Smooth muscle cell (in vitro differentiated cells): ENCODE data around the gene SUSD6. TPM values are rescaled to one million over a fixed set of nuclear protein-coding genes. Genes with fewer than 3 reads are reported as not detected.
"Not testable (repeated sequence)": the region's sequence is repeated elsewhere in the genome, so short reads cannot be mapped to it uniquely, and the experiment has no call there.

Source experiments
- DNase-seq: peaks from one replicate; lab custom pipeline; 2025; ENCODE audit not compliant: unreplicated experiment; lab: John Stamatoyannopoulos, UW
- H2AFZ ChIP-seq: fragments of 200-600 bp; sonication (generic); 2 replicates; pipeline ENCODE4 v1.6.0; 2016; ENCODE audit warnings: antibody characterized with exemption, low read depth, mild to moderate bottlenecking
- H3F3A ChIP-seq: fragments of 200-600 bp; sonication (generic); 2 replicates; pipeline ENCODE4 v1.6.0; 2017; ENCODE audit warnings: antibody characterized with exemption, low read depth
- H3K27ac ChIP-seq: fragments of 200-600 bp; sonication (generic); 2 replicates; pipeline ENCODE4 v1.5.1; 2016; ENCODE audit warnings: low read depth, mild to moderate bottlenecking
- H3K27me3 ChIP-seq: fragments of 200-600 bp; sonication (generic); 2 replicates; pipeline ENCODE4 v1.6.1; 2016; ENCODE audit warnings: low read depth, mild to moderate bottlenecking
- H3K36me3 ChIP-seq: fragments of 200-600 bp; sonication (generic); 2 replicates; pipeline ENCODE4 v1.5.1; 2016; ENCODE audit warnings: low read depth
- H3K4me1 ChIP-seq: fragments of 200-600 bp; sonication (generic); 2 replicates; pipeline ENCODE4 v1.5.1; 2016; ENCODE audit warnings: low read depth
- H3K4me2 ChIP-seq: fragments of 200-600 bp; sonication (generic); 2 replicates; pipeline ENCODE4 v1.6.0; 2016; ENCODE audit warnings: mild to moderate bottlenecking
- H3K4me3 ChIP-seq: fragments of 200-600 bp; sonication (generic); 2 replicates; pipeline ENCODE4 v1.5.1; 2016; ENCODE audit warnings: mild to moderate bottlenecking
- H3K79me2 ChIP-seq: fragments of 200-600 bp; sonication (generic); 2 replicates; pipeline ENCODE4 v1.6.0; 2016; ENCODE audit warnings: low read depth, mild to moderate bottlenecking
- H3K9ac ChIP-seq: fragments of 200-600 bp; sonication (generic); 2 replicates; pipeline ENCODE4 v1.6.0; 2016; ENCODE audit warnings: low read depth
- H3K9me3 ChIP-seq: fragments of 200-600 bp; sonication (generic); replicated peaks from 2 replicates; pipeline ENCODE4 v1.5.1; 2016; ENCODE audit warnings: low read depth
- H4K20me1 ChIP-seq: fragments of 200-600 bp; sonication (generic); 2 replicates; pipeline ENCODE4 v1.6.0; 2016; ENCODE audit warnings: low read depth
- WGBS: methylation state at CpG from one replicate; pipeline ENCODE4 v1.1.7; 2016; ENCODE audit warnings: low lambda C conversion rate; 5-methylcytosine and 5-hydroxymethylcytosine counted together
- polyA plus RNA-seq: library from polyadenylated mRNA; unstranded; fragments of >200 nt; fragmentation: Nextera tagmentation; extraction: Ambion mirVana; gene quantifications from 2 replicates; pipeline ENCODE4 v1.2.1, GENCODE V29; 2016
- total RNA-seq: library from RNA; depleted of rRNA; stranded (reverse); fragments of >200 nt; gene quantifications from 2 replicates; pipeline ENCODE4 v1.2.3, GENCODE V29; 2014
- TF ChIP-seq, protein P1 (sequence below): fragments of 200-600 bp; sonication (generic); IDR thresholded peaks from 2 replicates; pipeline ENCODE4 v1.5.1; 2017; ENCODE audit warnings: borderline replicate concordance, mild to moderate bottlenecking, antibody characterized with exemption; ENCODE audit not compliant: insufficient read depth, poor library complexity, severe bottlenecking

SUSD6 gene
- total and polyA plus RNA-seq, 2 experiments from 2014 or later: 15.8 to 25.9 TPM

GRCh38 chr14:69644814-69645213 lies 33.4 kb downstream of the SUSD6 start:
- H2AFZ ChIP-seq: no peak overlapping the region
- H3F3A ChIP-seq: peaks cover 25% of the 10 kb centered on the region
- TF ChIP-seq, protein P1, sequence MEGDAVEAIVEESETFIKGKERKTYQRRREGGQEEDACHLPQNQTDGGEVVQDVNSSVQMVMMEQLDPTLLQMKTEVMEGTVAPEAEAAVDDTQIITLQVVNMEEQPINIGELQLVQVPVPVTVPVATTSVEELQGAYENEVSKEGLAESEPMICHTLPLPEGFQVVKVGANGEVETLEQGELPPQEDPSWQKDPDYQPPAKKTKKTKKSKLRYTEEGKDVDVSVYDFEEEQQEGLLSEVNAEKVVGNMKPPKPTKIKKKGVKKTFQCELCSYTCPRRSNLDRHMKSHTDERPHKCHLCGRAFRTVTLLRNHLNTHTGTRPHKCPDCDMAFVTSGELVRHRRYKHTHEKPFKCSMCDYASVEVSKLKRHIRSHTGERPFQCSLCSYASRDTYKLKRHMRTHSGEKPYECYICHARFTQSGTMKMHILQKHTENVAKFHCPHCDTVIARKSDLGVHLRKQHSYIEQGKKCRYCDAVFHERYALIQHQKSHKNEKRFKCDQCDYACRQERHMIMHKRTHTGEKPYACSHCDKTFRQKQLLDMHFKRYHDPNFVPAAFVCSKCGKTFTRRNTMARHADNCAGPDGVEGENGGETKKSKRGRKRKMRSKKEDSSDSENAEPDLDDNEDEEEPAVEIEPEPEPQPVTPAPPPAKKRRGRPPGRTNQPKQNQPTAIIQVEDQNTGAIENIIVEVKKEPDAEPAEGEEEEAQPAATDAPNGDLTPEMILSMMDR: no peak
- H3K9me3 ChIP-seq: no peaks in the 10 kb centered on the region
- H3K4me1 ChIP-seq: peaks cover 21% of the 10 kb centered on the region
- DNase-seq: no peak
- H3K4me2 ChIP-seq: no peak overlapping the region
- peaks cover 91% of the 10 kb centered on the region for H3K79me2 ChIP-seq
- no peak overlapping the region for H3K9ac ChIP-seq
- no peak overlapping the region for H3K27ac ChIP-seq
- H3K27me3 ChIP-seq: no peaks in the 10 kb centered on the region
- no peaks in the 10 kb centered on the region for H3K36me3 ChIP-seq
- WGBS: 100% methylated on average over 1 of the region's 1 CpG
- H4K20me1 ChIP-seq: peaks cover 19% of the 10 kb centered on the region
- H3K4me3 ChIP-seq: no peak overlapping the region

DNA sequence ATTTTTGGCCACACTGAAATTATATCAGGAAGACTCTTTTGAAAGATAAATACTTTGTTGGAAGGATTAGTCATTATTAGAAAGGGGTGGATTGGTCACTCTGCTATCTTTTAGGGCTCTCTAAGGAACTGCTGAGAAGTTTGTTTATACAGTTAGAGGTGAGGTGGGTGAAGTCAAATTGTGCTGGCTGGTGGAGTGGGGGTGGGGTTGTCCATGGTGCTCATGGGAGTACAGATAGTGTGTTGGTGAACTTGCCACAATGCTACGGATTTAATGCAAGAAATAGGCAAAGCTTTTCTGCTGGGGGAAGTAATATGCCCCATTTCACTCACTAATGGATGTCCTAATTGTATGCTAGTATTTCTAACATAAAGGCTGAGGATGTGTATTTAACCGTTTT lies 35.8 kb downstream of the SUSD6 start:
- TF ChIP-seq, protein P1: no peak
- H3K27me3 ChIP-seq: no peaks in the 10 kb centered on the region
- no peaks in the 10 kb centered on the region for H3K9me3 ChIP-seq
- peaks cover 36% of the 10 kb centered on the region for H3F3A ChIP-seq
- 86% methylated on average over 2 of the region's 2 CpGs for WGBS
- H3K4me1 ChIP-seq: peaks cover 44% of the 10 kb centered on the region
- H3K79me2 ChIP-seq: peaks cover 85% of the 10 kb centered on the region
- H3K9ac ChIP-seq: no peak overlapping the region
- H4K20me1 ChIP-seq: peaks cover 35% of the 10 kb centered on the region
- H3K4me3 ChIP-seq: no peak overlapping the region
- no peak overlapping the region for H2AFZ ChIP-seq
- H3K4me2 ChIP-seq: peak overlapping the region; percentile 78
- peak overlapping the region; percentile 84 for H3K27ac ChIP-seq
- H3K36me3 ChIP-seq: no peaks in the 10 kb centered on the region
- DNase-seq: no peak

DNA sequence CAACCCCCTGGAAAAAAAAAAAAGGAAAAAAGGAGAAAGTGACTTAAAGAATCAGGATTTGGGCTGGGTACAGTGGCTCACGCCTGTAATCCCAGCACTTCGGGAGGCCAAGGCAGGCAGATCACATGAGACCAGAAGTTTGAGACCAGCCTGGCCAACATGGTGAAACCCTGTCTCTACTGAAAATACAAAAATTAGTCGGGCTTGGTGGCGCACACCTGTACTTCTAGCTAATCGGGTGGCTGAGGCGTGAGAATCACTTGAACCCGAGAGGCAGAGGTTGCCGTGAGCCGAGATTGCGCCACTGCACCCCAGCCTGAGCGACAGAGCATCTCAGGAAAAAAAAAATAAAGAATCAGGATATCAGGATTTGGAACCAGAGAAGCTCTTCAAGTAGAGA lies 36.2 kb downstream of the SUSD6 start:
- not testable (repeated sequence) for DNase-seq, H3K9me3 ChIP-seq, H3K27me3 ChIP-seq, H3K36me3 ChIP-seq, H3K4me3 ChIP-seq, H2AFZ ChIP-seq
- H3K9ac ChIP-seq: peak overlapping the region; percentile 6
- peaks cover 35% of the 10 kb centered on the region for H4K20me1 ChIP-seq
- H3K79me2 ChIP-seq: peaks cover 85% of the 10 kb centered on the region
- peaks cover 47% of the 10 kb centered on the region for H3K4me1 ChIP-seq
- peak overlapping the region; percentile 78 for H3K4me2 ChIP-seq
- peak overlapping the region; percentile 84 for H3K27ac ChIP-seq
- H3F3A ChIP-seq: peaks cover 36% of the 10 kb centered on the region
- 86% methylated on average over 11 of the region's 11 CpGs for WGBS

DNA sequence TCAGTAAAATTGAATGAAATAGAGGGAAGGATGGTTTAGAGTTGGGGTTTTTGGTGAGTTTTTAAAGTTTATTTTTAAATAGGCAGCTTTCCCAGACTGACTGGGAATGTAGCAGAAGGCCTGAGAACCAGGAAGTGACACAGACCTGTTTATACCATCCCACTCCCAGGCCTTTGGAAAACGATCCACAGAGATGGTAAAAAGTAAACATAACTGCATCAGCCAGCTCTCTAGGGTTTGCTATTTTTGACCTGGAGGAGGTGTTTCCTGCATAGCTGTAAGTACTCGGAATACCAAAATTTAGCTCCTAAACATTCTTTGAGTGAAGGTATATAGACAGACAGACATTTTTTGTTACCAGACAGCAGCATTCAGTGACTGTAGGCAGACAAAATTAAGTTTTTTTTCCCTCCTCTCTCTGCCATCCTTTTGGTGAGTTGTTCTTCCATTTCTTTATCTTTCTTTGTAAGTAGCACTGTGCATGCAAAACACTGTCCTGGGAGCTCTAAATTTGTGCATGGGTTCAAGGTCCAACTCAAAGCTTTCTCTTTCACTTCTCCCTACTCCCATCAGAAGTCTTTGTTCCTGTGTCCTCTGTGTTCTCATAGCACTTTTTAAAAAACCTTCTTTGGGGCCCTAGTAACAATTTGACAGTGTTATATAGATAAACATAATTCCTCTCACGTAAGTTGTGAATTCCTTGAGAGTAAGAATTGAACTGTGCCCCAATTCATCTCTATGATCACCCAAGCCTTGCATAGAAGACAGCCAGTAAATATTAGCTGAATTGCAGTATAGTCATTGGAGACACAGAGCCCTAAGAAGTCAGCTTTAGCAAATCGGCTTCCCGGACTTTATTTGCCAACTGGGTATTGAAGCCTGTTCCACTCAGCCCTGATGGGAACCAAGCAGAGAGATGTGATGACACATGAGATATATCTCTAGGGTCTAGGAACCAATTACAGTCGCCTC lies 37.4 kb downstream of the SUSD6 start:
- H3K36me3 ChIP-seq: no peaks in the 10 kb centered on the region
- H3K27ac ChIP-seq: peak overlapping the region; percentile 84
- 43% methylated on average over 6 of the region's 6 CpGs for WGBS
- H3K4me1 ChIP-seq: peaks cover 53% of the 10 kb centered on the region
- DNase-seq: no peak
- H3K79me2 ChIP-seq: peaks cover 81% of the 10 kb centered on the region
- peaks cover 36% of the 10 kb centered on the region for H3F3A ChIP-seq
- peak overlapping the region; percentile 78 for H3K4me2 ChIP-seq
- H3K4me3 ChIP-seq: peak overlapping the region; percentile 4
- H2AFZ ChIP-seq: no peak overlapping the region
- H3K27me3 ChIP-seq: no peaks in the 10 kb centered on the region
- H3K9me3 ChIP-seq: no peaks in the 10 kb centered on the region
- H3K9ac ChIP-seq: peak overlapping the region; percentile 38
- TF ChIP-seq, protein P1: no peak
- peaks cover 32% of the 10 kb centered on the region for H4K20me1 ChIP-seq
